Gastrocnemius medialis (tissue), 4 donors: ENCODE results near the gene ANO6.

Experiments
- CTCF ChIP-seq, 5 experiments: fragments of 450-650 bp in 3 of 5; fragments of 200-600 bp in 2 of 5; sonication (generic) in 2 of 5; IDR thresholded peaks in 4 of 5; conservative IDR thresholded peaks in 1 of 5; 1 replicate in 4 of 5; 2 replicates in 1 of 5; pipeline ENCODE4 v1.5.1; 2016 to 2019; ENCODE audit warnings: antibody characterized with exemption in 5 of 5, mild to moderate bottlenecking in 3 of 5, moderate library complexity in 3 of 5
- POLR2A ChIP-seq, 2 donors: fragments of 450-650 bp; IDR thresholded peaks; one replicate each; pipeline ENCODE4 v1.6.1; 2017; ENCODE audit warnings: antibody characterized with exemption in 2 of 2, mild to moderate bottlenecking in 2 of 2, moderate library complexity in 2 of 2

- TF ChIP-seq CTCF (IDR thresholded peaks at IDR 0.05 in 4 of 5, conservative IDR thresholded peaks at IDR 0.05 in 1 of 5) (no peak), POLR2A (IDR thresholded peaks at IDR 0.05) (no peak)
These were observed 210.4 kb downstream of the ANO6 start for GRCh38 chr12:45426294-45426693.
